DND-41 (cell line): ENCODE results near the gene CYP1B1.

Experiments
- EZH2 ChIP-seq: IDR thresholded peaks from 3 replicates; pipeline ENCODE4 v1.6.1; 2012; ENCODE audit warnings: borderline replicate concordance, low read depth, mild to moderate bottlenecking, moderate library complexity, low read length, inconsistent platforms; ENCODE audit not compliant: severe bottlenecking
- TF ChIP-seq, protein P1 (sequence below): IDR thresholded peaks from 2 replicates; pipeline ENCODE4 v1.5.1; 2012; ENCODE audit warnings: borderline replicate concordance, low read length, moderate library complexity, mild to moderate bottlenecking; ENCODE audit not compliant: poor library complexity, severe bottlenecking; ENCODE audit errors: extremely low read depth

- TF ChIP-seq, protein P1, sequence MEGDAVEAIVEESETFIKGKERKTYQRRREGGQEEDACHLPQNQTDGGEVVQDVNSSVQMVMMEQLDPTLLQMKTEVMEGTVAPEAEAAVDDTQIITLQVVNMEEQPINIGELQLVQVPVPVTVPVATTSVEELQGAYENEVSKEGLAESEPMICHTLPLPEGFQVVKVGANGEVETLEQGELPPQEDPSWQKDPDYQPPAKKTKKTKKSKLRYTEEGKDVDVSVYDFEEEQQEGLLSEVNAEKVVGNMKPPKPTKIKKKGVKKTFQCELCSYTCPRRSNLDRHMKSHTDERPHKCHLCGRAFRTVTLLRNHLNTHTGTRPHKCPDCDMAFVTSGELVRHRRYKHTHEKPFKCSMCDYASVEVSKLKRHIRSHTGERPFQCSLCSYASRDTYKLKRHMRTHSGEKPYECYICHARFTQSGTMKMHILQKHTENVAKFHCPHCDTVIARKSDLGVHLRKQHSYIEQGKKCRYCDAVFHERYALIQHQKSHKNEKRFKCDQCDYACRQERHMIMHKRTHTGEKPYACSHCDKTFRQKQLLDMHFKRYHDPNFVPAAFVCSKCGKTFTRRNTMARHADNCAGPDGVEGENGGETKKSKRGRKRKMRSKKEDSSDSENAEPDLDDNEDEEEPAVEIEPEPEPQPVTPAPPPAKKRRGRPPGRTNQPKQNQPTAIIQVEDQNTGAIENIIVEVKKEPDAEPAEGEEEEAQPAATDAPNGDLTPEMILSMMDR = no peak
- no peak for TF ChIP-seq EZH2
These were observed at the start of gene CYP1B1 for GRCh38 chr2:38075507-38076151.
